HEK293 (cell line): ENCODE measurements around the gene RASD2.
A peak's percentile ranks its signal among the peaks of the same experiment; 100 is the strongest.

ENCODE experiments used
- CTCF ChIA-PET: fragments of 350-600 bp; formaldehyde crosslinking; extraction: SDS; loops from one replicate; lab custom pipeline; 2021; ENCODE audit warnings: antibody characterized with exemption; lab: Yijun Ruan, JAX
- POLR2A ChIA-PET: fragments of 300-600 bp; formaldehyde crosslinking; extraction: SDS; loops from one replicate; lab custom pipeline; 2020; ENCODE audit warnings: antibody characterized with exemption, inconsistent platforms; lab: Yijun Ruan, JAX
- H3K27ac ChIP-seq: fragments of 200-500 bp; sonication (Bioruptor generic); 2 replicates; pipeline ENCODE4 v1.5.1; 2014; ENCODE audit warnings: low read depth, low read length, control low read depth, inconsistent platforms; ENCODE audit errors: extremely low read depth
- H3K36me3 ChIP-seq, 2 experiments: fragments of 200-500 bp in 1 of 2; sonication (Bioruptor generic) in 1 of 2; 1 replicate in 1 of 2; 2 replicates in 1 of 2; pipeline ENCODE4 v1.5.1; 2014 to 2017; ENCODE audit warnings: inconsistent platforms in 2 of 2, low read length in 2 of 2; ENCODE audit not compliant: control insufficient read depth in 2 of 2, insufficient read depth in 1 of 2
- H3K4me1 ChIP-seq: fragments of 200-500 bp; sonication (Bioruptor generic); 2 replicates; pipeline ENCODE4 v1.5.1; 2014; ENCODE audit warnings: mild to moderate bottlenecking, low read length, inconsistent platforms; ENCODE audit not compliant: control insufficient read depth, insufficient read depth
- H3K4me3 ChIP-seq: 2 replicates; pipeline ENCODE4 v1.5.1; 2011; ENCODE audit warnings: low read depth, mild to moderate bottlenecking, control low read depth, low read length, moderate library complexity
- H3K9me3 ChIP-seq: fragments of 200-500 bp; sonication (Bioruptor generic); 2 replicates; pipeline ENCODE4 v1.5.1; 2014; ENCODE audit warnings: low read depth, low read length, inconsistent platforms; ENCODE audit not compliant: control insufficient read depth, insufficient read depth
- GFI1B ChIP-seq: fragments of 450-650 bp; formaldehyde crosslinking; IDR thresholded peaks from 2 replicates; pipeline ENCODE4 v1.5.1; 2016; ENCODE audit warnings: missing biosample characterization, missing genetic modification characterization
- GLIS1 ChIP-seq: fragments of 450-650 bp; formaldehyde crosslinking; IDR thresholded peaks from 2 replicates; pipeline ENCODE4 v1.5.1; 2016; ENCODE audit warnings: missing biosample characterization, missing genetic modification characterization
- GLIS2 ChIP-seq: fragments of 450-650 bp; formaldehyde crosslinking; IDR thresholded peaks from 2 replicates; pipeline ENCODE4 v1.5.1; 2016; ENCODE audit warnings: missing biosample characterization, missing genetic modification characterization
- ZFHX2 ChIP-seq: fragments of 450-650 bp; formaldehyde crosslinking; conservative IDR thresholded peaks from 2 replicates; pipeline ENCODE4 v1.5.1; 2016; ENCODE audit warnings: missing biosample characterization, missing genetic modification characterization
- ZNF132 ChIP-seq: fragments of 450-650 bp; formaldehyde crosslinking; IDR thresholded peaks from 2 replicates; pipeline ENCODE4 v1.5.1; 2017; ENCODE audit warnings: missing biosample characterization, missing genetic modification characterization, borderline replicate concordance
- ZNF146 ChIP-seq: fragments of 450-650 bp; formaldehyde crosslinking; IDR thresholded peaks from 2 replicates; pipeline ENCODE4 v1.5.1; 2016; ENCODE audit warnings: missing biosample characterization, missing genetic modification characterization
- ZNF169 ChIP-seq: fragments of 450-650 bp; formaldehyde crosslinking; IDR thresholded peaks from 2 replicates; pipeline ENCODE4 v1.5.1; 2016; ENCODE audit warnings: missing biosample characterization, missing genetic modification characterization
- ZNF19 ChIP-seq: fragments of 450-650 bp; formaldehyde crosslinking; IDR thresholded peaks from 2 replicates; pipeline ENCODE4; 2016; ENCODE audit warnings: missing biosample characterization, missing genetic modification characterization, low read depth
- ZNF223 ChIP-seq: fragments of 450-650 bp; formaldehyde crosslinking; IDR thresholded peaks from 2 replicates; pipeline ENCODE4 v1.5.1; 2016; ENCODE audit warnings: missing biosample characterization, missing genetic modification characterization
- ZNF24 ChIP-seq: fragments of 450-650 bp; formaldehyde crosslinking; IDR thresholded peaks from 2 replicates; pipeline ENCODE4 v1.5.1; 2016; ENCODE audit warnings: missing biosample characterization, missing genetic modification characterization
- ZNF311 ChIP-seq: fragments of 450-650 bp; formaldehyde crosslinking; IDR thresholded peaks from 2 replicates; pipeline ENCODE4 v1.5.1; 2017; ENCODE audit warnings: missing biosample characterization, missing genetic modification characterization, borderline replicate concordance
- ZNF521 ChIP-seq: fragments of 450-650 bp; formaldehyde crosslinking; IDR thresholded peaks from 2 replicates; pipeline ENCODE4 v1.5.1; 2017; ENCODE audit warnings: missing biosample characterization, mild to moderate bottlenecking, missing genetic modification characterization
- ZNF768 ChIP-seq: fragments of 450-650 bp; formaldehyde crosslinking; IDR thresholded peaks from 2 replicates; pipeline ENCODE4 v1.5.1; 2018; ENCODE audit warnings: missing biosample characterization, mild to moderate bottlenecking, missing genetic modification characterization
- ZNF843 ChIP-seq: fragments of 450-650 bp; formaldehyde crosslinking; IDR thresholded peaks from 2 replicates; pipeline ENCODE4 v1.5.1; 2016; ENCODE audit warnings: missing biosample characterization, missing genetic modification characterization
- TF ChIP-seq, protein P1 (sequence below): fragments of 450-650 bp; formaldehyde crosslinking; IDR thresholded peaks from 2 replicates; pipeline ENCODE4 v1.5.1; 2017; ENCODE audit warnings: missing biosample characterization, missing genetic modification characterization
- TF ChIP-seq, protein P2 (sequence below): fragments of 450-650 bp; formaldehyde crosslinking; IDR thresholded peaks from 2 replicates; pipeline ENCODE4 v1.5.1; 2016; ENCODE audit warnings: missing biosample characterization, missing genetic modification characterization
- TF ChIP-seq, protein P3 (sequence below): fragments of 450-650 bp; formaldehyde crosslinking; IDR thresholded peaks from 2 replicates; pipeline ENCODE4 v1.5.1; 2016; ENCODE audit warnings: missing biosample characterization, missing genetic modification characterization
- TF ChIP-seq, protein P4 (sequence below): fragments of 450-650 bp; formaldehyde crosslinking; IDR thresholded peaks from 2 replicates; pipeline ENCODE4 v1.5.1; 2016; ENCODE audit warnings: missing biosample characterization, missing genetic modification characterization

The RASD2 gene

DNA sequence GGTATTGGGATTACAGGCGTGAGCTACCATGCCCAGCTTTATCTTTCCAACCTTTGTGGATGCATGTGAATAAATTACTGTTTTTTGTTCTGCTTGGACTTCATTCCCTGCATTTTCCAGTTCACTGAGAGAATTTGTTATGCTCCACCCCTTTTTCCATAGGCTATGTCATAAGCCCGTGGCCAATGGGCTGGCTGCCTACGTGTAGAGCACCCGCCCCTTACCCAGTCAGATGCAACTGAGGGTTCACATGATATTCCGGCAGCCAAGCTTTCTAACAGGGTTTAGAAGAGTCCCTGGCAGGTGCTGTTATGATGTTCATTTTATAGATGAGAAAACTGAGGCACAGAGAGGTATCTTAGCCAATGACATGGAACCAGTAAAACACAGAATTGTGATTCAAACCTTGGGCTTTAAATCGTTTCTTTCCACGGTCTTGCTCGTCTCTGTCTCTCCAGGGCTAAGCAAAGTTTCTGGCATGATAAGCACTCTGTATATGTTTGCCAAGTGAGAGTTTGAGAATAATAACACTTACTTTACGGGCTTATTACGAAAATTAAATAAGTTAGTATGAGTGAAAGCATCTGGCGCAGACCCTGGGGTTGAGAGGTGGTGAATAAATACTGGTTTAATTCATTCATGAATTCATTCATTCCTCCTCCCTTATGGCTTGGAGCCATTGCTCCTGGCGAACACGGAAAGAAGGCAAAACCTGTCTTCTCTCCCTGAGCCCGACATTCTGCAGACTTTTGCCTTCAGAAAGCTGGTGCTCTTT, 42.4 kb upstream of the RASD2 start:
- POLR2A ChIA-PET, result no interaction called here

DNA sequence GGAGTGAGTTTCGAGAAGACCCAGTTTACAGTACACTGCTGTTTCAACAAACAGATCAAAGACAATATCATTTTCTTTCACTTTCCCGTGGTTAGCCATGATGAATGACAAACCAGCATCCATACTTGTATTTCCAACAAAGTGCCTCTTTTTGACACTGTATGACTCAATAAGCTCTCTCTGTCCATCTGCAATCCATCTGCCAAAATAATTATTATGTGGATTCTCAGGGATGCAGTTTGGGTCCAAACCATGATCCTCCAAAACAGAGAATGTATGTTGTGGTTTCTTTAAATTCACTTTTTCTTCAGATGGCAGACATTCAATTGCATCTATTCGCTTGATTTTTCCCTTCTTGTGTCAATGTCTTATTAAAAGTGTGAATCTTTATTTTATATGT, 37.8 kb upstream of the RASD2 start:
- H3K27ac ChIP-seq, result no peak overlapping the region
- H3K36me3 ChIP-seq, result no peaks in the 10 kb centered on the region
- H3K9me3 ChIP-seq, result no peaks in the 10 kb centered on the region
- no peak for TF ChIP-seq ZNF132 (tag by site-specific recombination)
- TF ChIP-seq ZNF311 (tag by site-specific recombination), result no peak
- TF ChIP-seq ZNF146 (tag by site-specific recombination), result no peak
- no peak for TF ChIP-seq ZNF223 (tag by site-specific recombination)
- TF ChIP-seq GLIS2 (tag by site-specific recombination), result no peak
- TF ChIP-seq, protein P1, sequence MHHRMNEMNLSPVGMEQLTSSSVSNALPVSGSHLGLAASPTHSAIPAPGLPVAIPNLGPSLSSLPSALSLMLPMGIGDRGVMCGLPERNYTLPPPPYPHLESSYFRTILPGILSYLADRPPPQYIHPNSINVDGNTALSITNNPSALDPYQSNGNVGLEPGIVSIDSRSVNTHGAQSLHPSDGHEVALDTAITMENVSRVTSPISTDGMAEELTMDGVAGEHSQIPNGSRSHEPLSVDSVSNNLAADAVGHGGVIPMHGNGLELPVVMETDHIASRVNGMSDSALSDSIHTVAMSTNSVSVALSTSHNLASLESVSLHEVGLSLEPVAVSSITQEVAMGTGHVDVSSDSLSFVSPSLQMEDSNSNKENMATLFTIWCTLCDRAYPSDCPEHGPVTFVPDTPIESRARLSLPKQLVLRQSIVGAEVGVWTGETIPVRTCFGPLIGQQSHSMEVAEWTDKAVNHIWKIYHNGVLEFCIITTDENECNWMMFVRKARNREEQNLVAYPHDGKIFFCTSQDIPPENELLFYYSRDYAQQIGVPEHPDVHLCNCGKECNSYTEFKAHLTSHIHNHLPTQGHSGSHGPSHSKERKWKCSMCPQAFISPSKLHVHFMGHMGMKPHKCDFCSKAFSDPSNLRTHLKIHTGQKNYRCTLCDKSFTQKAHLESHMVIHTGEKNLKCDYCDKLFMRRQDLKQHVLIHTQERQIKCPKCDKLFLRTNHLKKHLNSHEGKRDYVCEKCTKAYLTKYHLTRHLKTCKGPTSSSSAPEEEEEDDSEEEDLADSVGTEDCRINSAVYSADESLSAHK (tag by site-specific recombination), result 0 out of 2 replicates have a peak, but pooled peaks have one; percentile 30
- no peaks in the 10 kb centered on the region for H3K4me1 ChIP-seq
- H3K4me3 ChIP-seq, result no peak overlapping the region
- ChIA-PET CTCF (interaction anchor here (0.8 kb wide), 1 partner anchor 54 kb away, joined by 3 read pairs; no protein-coding TSS in a partner anchor), POLR2A (no interaction called here)

More for the DNA sequence above, 42.4 kb upstream of the RASD2 start:
- CTCF ChIA-PET, result interaction anchor here (0.6 kb wide), 1 partner anchor 66 kb away, joined by 3 read pairs; no protein-coding TSS in a partner anchor
- Histone ChIP-seq H3K9me3 (no peaks in the 10 kb centered on the region), H3K27ac (no peak overlapping the region), H3K4me3 (no peak overlapping the region), H3K36me3 (no peaks in the 10 kb centered on the region), H3K4me1 (no peaks in the 10 kb centered on the region)
- TF ChIP-seq ZNF768 (no peak), GFI1B (tag by site-specific recombination) (no peak), ZNF19 (no peak)

DNA sequence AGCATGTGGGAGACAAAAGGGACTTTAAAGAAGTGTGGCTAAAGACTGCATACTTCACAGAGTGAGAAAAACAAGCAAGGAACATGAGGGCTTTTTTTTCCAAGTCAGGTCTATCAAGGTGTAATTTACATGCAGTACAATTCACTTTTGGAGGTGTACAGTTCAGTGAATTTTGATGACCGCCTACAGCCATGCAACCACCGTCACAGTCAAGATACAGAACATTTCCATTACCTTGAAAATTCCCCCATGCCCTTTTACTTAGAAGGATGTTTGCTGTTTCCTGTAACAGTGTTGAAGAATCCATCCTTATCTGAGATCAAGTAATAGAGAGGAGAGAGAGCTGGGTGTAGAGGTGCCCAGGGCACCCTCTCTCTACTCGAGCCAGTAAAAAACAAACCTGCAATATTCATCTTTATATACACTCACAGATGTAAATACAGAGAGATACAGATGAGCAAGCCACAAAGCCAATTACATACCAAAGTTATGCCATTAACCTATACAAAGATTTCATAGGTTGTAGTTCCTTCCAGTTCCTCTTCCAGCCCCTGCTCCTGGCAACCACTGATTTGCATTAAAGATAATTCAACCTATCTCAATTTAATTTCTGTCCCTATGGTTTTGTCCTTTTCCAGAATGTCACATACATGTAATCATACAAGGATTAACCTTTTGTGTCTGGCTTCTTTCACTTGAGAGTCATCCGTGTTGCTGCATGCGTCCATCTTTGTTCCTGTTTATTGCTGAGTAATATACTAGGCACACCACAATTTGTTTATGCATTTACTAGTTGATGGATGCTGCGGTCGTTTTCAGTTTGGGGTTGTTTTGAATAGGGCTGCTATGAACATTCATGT, 35.0 kb upstream of the RASD2 start:
- TF ChIP-seq, protein P2, sequence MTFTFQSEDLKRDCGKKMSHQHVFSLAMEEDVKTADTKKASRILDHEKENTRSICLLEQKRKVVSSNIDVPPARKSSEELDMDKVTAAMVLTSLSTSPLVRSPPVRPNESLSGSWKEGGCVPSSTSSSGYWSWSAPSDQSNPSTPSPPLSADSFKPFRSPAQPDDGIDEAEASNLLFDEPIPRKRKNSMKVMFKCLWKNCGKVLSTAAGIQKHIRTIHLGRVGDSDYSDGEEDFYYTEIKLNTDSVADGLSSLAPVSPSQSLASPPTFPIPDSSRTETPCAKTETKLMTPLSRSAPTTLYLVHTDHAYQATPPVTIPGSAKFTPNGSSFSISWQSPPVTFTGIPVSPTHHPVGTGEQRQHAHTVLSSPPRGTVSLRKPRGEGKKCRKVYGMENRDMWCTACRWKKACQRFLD (tag by site-specific recombination), result no peak
- Histone ChIP-seq H3K36me3 (no peaks in the 10 kb centered on the region), H3K9me3 (no peaks in the 10 kb centered on the region), H3K27ac (no peak overlapping the region), H3K4me3 (no peak overlapping the region), H3K4me1 (no peaks in the 10 kb centered on the region)
- ChIA-PET CTCF (interaction anchor here (0.7 kb wide), 1 partner anchor 29 kb away, joined by 4 read pairs; no protein-coding TSS in a partner anchor), POLR2A (no interaction called here)

DNA sequence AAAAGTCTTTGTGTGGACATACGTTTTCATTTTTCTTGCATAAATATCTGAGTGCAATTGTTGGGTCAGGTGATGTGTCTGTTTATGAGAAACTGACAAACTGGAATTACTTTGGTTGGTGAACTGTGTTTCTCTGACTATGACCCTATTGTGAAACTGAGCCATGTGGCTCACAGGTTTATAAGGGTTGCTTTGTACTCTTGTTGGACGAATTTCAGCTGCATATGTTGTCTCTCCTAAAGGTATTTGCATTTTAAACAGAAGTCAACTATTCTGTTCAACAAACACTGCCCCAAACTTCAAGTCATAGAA, 34.4 kb upstream of the RASD2 start:
- Histone ChIP-seq H3K9me3 (no peaks in the 10 kb centered on the region), H3K4me1 (no peaks in the 10 kb centered on the region), H3K36me3 (no peaks in the 10 kb centered on the region), H3K27ac (no peak overlapping the region), H3K4me3 (no peak overlapping the region)
- POLR2A ChIA-PET, result no interaction called here
- CTCF ChIA-PET, result interaction anchor here (0.7 kb wide), 1 partner anchor 28 kb away, joined by 4 read pairs; no protein-coding TSS in a partner anchor
- TF ChIP-seq, protein P3, sequence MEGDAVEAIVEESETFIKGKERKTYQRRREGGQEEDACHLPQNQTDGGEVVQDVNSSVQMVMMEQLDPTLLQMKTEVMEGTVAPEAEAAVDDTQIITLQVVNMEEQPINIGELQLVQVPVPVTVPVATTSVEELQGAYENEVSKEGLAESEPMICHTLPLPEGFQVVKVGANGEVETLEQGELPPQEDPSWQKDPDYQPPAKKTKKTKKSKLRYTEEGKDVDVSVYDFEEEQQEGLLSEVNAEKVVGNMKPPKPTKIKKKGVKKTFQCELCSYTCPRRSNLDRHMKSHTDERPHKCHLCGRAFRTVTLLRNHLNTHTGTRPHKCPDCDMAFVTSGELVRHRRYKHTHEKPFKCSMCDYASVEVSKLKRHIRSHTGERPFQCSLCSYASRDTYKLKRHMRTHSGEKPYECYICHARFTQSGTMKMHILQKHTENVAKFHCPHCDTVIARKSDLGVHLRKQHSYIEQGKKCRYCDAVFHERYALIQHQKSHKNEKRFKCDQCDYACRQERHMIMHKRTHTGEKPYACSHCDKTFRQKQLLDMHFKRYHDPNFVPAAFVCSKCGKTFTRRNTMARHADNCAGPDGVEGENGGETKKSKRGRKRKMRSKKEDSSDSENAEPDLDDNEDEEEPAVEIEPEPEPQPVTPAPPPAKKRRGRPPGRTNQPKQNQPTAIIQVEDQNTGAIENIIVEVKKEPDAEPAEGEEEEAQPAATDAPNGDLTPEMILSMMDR (tag by site-specific recombination), result no peak
- TF ChIP-seq, protein P4, sequence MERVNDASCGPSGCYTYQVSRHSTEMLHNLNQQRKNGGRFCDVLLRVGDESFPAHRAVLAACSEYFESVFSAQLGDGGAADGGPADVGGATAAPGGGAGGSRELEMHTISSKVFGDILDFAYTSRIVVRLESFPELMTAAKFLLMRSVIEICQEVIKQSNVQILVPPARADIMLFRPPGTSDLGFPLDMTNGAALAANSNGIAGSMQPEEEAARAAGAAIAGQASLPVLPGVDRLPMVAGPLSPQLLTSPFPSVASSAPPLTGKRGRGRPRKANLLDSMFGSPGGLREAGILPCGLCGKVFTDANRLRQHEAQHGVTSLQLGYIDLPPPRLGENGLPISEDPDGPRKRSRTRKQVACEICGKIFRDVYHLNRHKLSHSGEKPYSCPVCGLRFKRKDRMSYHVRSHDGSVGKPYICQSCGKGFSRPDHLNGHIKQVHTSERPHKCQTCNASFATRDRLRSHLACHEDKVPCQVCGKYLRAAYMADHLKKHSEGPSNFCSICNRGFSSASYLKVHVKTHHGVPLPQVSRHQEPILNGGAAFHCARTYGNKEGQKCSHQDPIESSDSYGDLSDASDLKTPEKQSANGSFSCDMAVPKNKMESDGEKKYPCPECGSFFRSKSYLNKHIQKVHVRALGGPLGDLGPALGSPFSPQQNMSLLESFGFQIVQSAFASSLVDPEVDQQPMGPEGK (tag by site-specific recombination), result no peak
- TF ChIP-seq GLIS1 (tag by site-specific recombination) (no peak), ZFHX2 (tag by site-specific recombination) (no peak), ZNF843 (tag by site-specific recombination) (no peak), ZNF24 (tag by site-specific recombination) (no peak), ZNF169 (tag by site-specific recombination) (no peak), ZNF223 (tag by site-specific recombination) (no peak), ZNF768 (no peak), ZNF521 (tag by site-specific recombination) (no peak)
